ENCODE data around the gene FAM9C. TPM values are rescaled to one million over a fixed set of nuclear protein-coding genes. Genes with fewer than 3 reads are reported as not detected.
A peak's percentile ranks its signal among the peaks of the same experiment; 100 is the strongest.
"Not testable (repeated sequence)": the region's sequence is repeated elsewhere in the genome, so short reads cannot be mapped to it uniquely, and the experiment has no call there.

FAM9C gene
- total RNA-seq, 1 experiment from 2014 or later: not detected

- H3K36me3 ChIP-seq (ENCODE audit: low read depth): no peaks in the 10 kb centered on the region
- no peaks in the 10 kb centered on the region for H3K9me3 ChIP-seq (ENCODE audit: insufficient read depth, low read depth)
- H2AFZ ChIP-seq: no peak overlapping the region
- ChIA-PET CTCF (no interaction called here), POLR2A (ENCODE audit: unreplicated experiment) (no interaction called here)
- no peaks in the 10 kb centered on the region for H3K9me2 ChIP-seq (ENCODE audit: insufficient read depth)
- no peak overlapping the region for H3K4me3 ChIP-seq
- H4K20me1 ChIP-seq (ENCODE audit: insufficient read depth): no peaks in the 10 kb centered on the region
- intact Hi-C loops (cut with micrococcal nuclease; ENCODE audit: unreplicated experiment): no loop called here
- H3K4me1 ChIP-seq (replicated peaks; ENCODE audit: insufficient read depth): peaks cover 6% of the 10 kb centered on the region; the same call in 1 of the 2 replicates
- no peaks in the 10 kb centered on the region for H3F3A ChIP-seq (ENCODE audit: insufficient read depth, low read depth)
- no TSS peak for BruUV-seq (replicated peaks)
- no peaks in the 10 kb centered on the region for H3K27me3 ChIP-seq (ENCODE audit: insufficient read depth, low read depth)
- no peak overlapping the region for H3K4me2 ChIP-seq
- TF ChIP-seq EZH2 (IDR thresholded peaks at IDR 0.05; ENCODE audit: low read depth): no peak
- no peak for TF ChIP-seq CTCF (conservative IDR thresholded peaks at IDR 0.05)
- DNase-seq: no peak
- H3K79me2 ChIP-seq (ENCODE audit: low read depth): no peaks in the 10 kb centered on the region
- H3K27ac ChIP-seq: peak overlapping the region; percentile 81
Measured at GRCh38 chrX:13088156-13088487, 43.7 kb upstream of the FAM9C start.

GRCh38 chrX:13087322-13088155 is 43.1 kb upstream of the FAM9C start:
- H2AFZ ChIP-seq: no peak overlapping the region
- no peaks in the 10 kb centered on the region for H3F3A ChIP-seq (ENCODE audit: insufficient read depth, low read depth)
- ChIA-PET POLR2A (ENCODE audit: unreplicated experiment) (interaction anchor here (0.6 to 1.0 kb wide), 2 partner anchors 14 to 138 kb away, joined by 7 to 12 read pairs; no protein-coding TSS in a partner anchor), CTCF (no interaction called here)
- no peaks in the 10 kb centered on the region for H3K27me3 ChIP-seq (ENCODE audit: insufficient read depth, low read depth)
- H3K36me3 ChIP-seq (ENCODE audit: low read depth): no peaks in the 10 kb centered on the region
- intact Hi-C loops (cut with micrococcal nuclease; ENCODE audit: unreplicated experiment): no loop called here
- H3K4me3 ChIP-seq: no peak overlapping the region
- BruUV-seq (replicated peaks): no TSS peak
- H3K27ac ChIP-seq: peak overlapping the region; percentile 81
- no peaks in the 10 kb centered on the region for H3K9me3 ChIP-seq (ENCODE audit: insufficient read depth, low read depth)
- peak; percentile 26 to 62 for DNase-seq
- TF ChIP-seq EZH2 (IDR thresholded peaks at IDR 0.05; ENCODE audit: low read depth): no peak
- no peak for TF ChIP-seq CTCF (conservative IDR thresholded peaks at IDR 0.05)
- no peaks in the 10 kb centered on the region for H3K79me2 ChIP-seq (ENCODE audit: low read depth)
- H3K4me2 ChIP-seq: no peak overlapping the region
- H3K9me2 ChIP-seq (ENCODE audit: insufficient read depth): no peaks in the 10 kb centered on the region
- H3K4me1 ChIP-seq (replicated peaks; ENCODE audit: insufficient read depth): peaks cover 6% of the 10 kb centered on the region; the same call in 1 of the 2 replicates
- no peaks in the 10 kb centered on the region for H4K20me1 ChIP-seq (ENCODE audit: insufficient read depth)

GRCh38 chrX:13086793-13087321 is 42.4 kb upstream of the FAM9C start:
- H3K9me2 ChIP-seq (ENCODE audit: insufficient read depth); CTCF ChIA-PET; intact Hi-C loops (cut with micrococcal nuclease; ENCODE audit: unreplicated experiment); BruUV-seq (replicated peaks); H3K4me3 ChIP-seq; H3K79me2 ChIP-seq (ENCODE audit: low read depth); H3K4me1 ChIP-seq (replicated peaks; ENCODE audit: insufficient read depth); H2AFZ ChIP-seq; H3F3A ChIP-seq (ENCODE audit: insufficient read depth, low read depth); H3K9me3 ChIP-seq (ENCODE audit: insufficient read depth, low read depth); H3K4me2 ChIP-seq; H3K36me3 ChIP-seq (ENCODE audit: low read depth); H4K20me1 ChIP-seq (ENCODE audit: insufficient read depth); H3K27me3 ChIP-seq (ENCODE audit: insufficient read depth, low read depth); DNase-seq: not testable (repeated sequence)
- peak overlapping the region; percentile 81 for H3K27ac ChIP-seq
- POLR2A ChIA-PET (ENCODE audit: unreplicated experiment): interaction anchor here (0.6 to 1.0 kb wide), 2 partner anchors 14 to 137 kb away, joined by 7 to 12 read pairs; no protein-coding TSS in a partner anchor
